H1 (cell line): ENCODE results near the gene RCE1. TPM values are rescaled to one million over a fixed set of nuclear protein-coding genes. Genes with fewer than 3 reads are reported as not detected.

ENCODE experiments used
- CTCF ChIA-PET: fragments of 300-600 bp; sonication (Branson Sonifier 250); formaldehyde crosslinking; loops from one replicate; lab custom pipeline; 2021; ENCODE audit not compliant: partially characterized antibody; lab: Charles Lee
- POLR2A ChIA-PET: fragments of 300-600 bp; sonication (Branson Sonifier 250); formaldehyde crosslinking; loops from one replicate; lab custom pipeline; 2021; ENCODE audit warnings: inconsistent platforms; ENCODE audit not compliant: partially characterized antibody; lab: Charles Lee
- DNase-seq, 2 experiments: peaks; one replicate each; pipeline versions ENCODE4 v3.0.0 to v3.0.0-alpha.2; 2010 to 2022; ENCODE audit warnings: low spot score in 2 of 2, low read depth in 1 of 2, mixed read lengths in 1 of 2
- FAIRE-seq: peaks from 2 replicates; lab custom pipeline; 2011; peaks lifted over from hg19 to GRCh38; lab: Jason Lieb, UNC
- H2AFZ ChIP-seq: 2 replicates; pipeline ENCODE4 v1.8.1; 2012; ENCODE audit warnings: low read length, inconsistent platforms
- H2AK5ac ChIP-seq: 2 replicates; pipeline ENCODE4 v1.6.1; 2013; ENCODE audit warnings: low read depth, low read length
- H2BK120ac ChIP-seq: replicated peaks from 2 replicates; pipeline ENCODE3; 2013; ENCODE audit warnings: low read depth, low read length, inconsistent platforms
- H2BK12ac ChIP-seq: 2 replicates; pipeline ENCODE4 v1.6.1; 2013; ENCODE audit warnings: low read depth, low read length
- H2BK15ac ChIP-seq: 2 replicates; pipeline ENCODE4 v1.6.1; 2013; ENCODE audit warnings: low read length
- H2BK20ac ChIP-seq: 2 replicates; pipeline ENCODE4 v1.6.1; 2013; ENCODE audit warnings: low read length
- H2BK5ac ChIP-seq: 2 replicates; pipeline ENCODE4 v1.6.1; 2013; ENCODE audit warnings: low read depth, low read length
- H3K14ac ChIP-seq: 2 replicates; pipeline ENCODE4 v1.6.1; 2013; ENCODE audit warnings: inconsistent platforms; ENCODE audit not compliant: insufficient read length
- H3K18ac ChIP-seq: 2 replicates; pipeline ENCODE4 v1.6.1; 2013; ENCODE audit warnings: low read length; ENCODE audit errors: extremely low read depth
- H3K23ac ChIP-seq: 2 replicates; pipeline ENCODE4 v1.6.1; 2013; ENCODE audit warnings: inconsistent platforms; ENCODE audit not compliant: insufficient read length
- H3K23me2 ChIP-seq: 2 replicates; pipeline ENCODE4 v1.6.1; 2013; ENCODE audit warnings: low read depth, low read length
- H3K27ac ChIP-seq: 2 replicates; pipeline ENCODE4 v1.6.1; 2011; ENCODE audit warnings: low read depth, low read length, inconsistent platforms
- H3K27me3 ChIP-seq, 4 experiments: replicated peaks in 1 of 4; 1 replicate in 1 of 4; 2 replicates in 3 of 4; pipeline versions ENCODE4 v1.6.1 to v1.8.1; 2011 to 2013; ENCODE audit warnings: low read length in 3 of 4, mild to moderate bottlenecking in 3 of 4, inconsistent platforms in 2 of 4, mixed read lengths in 2 of 4, moderate library complexity in 1 of 4; ENCODE audit not compliant: control insufficient read depth in 3 of 4, insufficient read depth in 3 of 4; ENCODE audit errors: extremely low read depth in 1 of 4
- H3K36me3 ChIP-seq, 4 experiments: 2 replicates each; pipeline versions ENCODE4 v1.6.1 to v1.8.1; 2011 to 2013; ENCODE audit warnings: mild to moderate bottlenecking in 4 of 4, low read length in 3 of 4, moderate library complexity in 2 of 4, control low read depth in 1 of 4, inconsistent platforms in 1 of 4; ENCODE audit not compliant: insufficient read depth in 4 of 4, control insufficient read depth in 2 of 4
- H3K4ac ChIP-seq: replicated peaks from 2 replicates; pipeline ENCODE3; 2013; ENCODE audit warnings: low read length, low read depth, mixed read lengths, inconsistent platforms; ENCODE audit not compliant: insufficient read length
- H3K4me1 ChIP-seq, 4 experiments: replicated peaks in 1 of 4; 1 replicate in 1 of 4; 2 replicates in 3 of 4; pipeline versions ENCODE4 v1.6.1 to v1.8.1; 2011 to 2013; ENCODE audit warnings: low read length in 3 of 4, inconsistent platforms in 2 of 4, mixed read lengths in 1 of 4; ENCODE audit not compliant: insufficient read depth in 4 of 4, control insufficient read depth in 3 of 4
- H3K4me2 ChIP-seq, 2 experiments: 2 replicates each; pipeline versions ENCODE4 v1.6.1 to v1.8.1; 2011 to 2013; ENCODE audit warnings: low read depth in 2 of 2, low read length in 2 of 2, control low read depth in 1 of 2, inconsistent platforms in 1 of 2, mild to moderate bottlenecking in 1 of 2; ENCODE audit not compliant: insufficient read depth in 1 of 2
- H3K4me3 ChIP-seq, 4 experiments: fragments of 200-600, 300-600 bp in 1 of 4; sonication (generic), shearing (Covaris generic), sonication (Bioruptor Twin) in 1 of 4; 2 replicates each; pipeline versions ENCODE4 v1.5.1 to v1.8.1; 2011 to 2016; ENCODE audit warnings: low read length in 4 of 4, low read depth in 3 of 4, control low read depth in 2 of 4, inconsistent platforms in 2 of 4, mild to moderate bottlenecking in 2 of 4, mixed read lengths in 1 of 4, moderate library complexity in 1 of 4; ENCODE audit not compliant: insufficient read depth in 2 of 4; ENCODE audit errors: extremely low read depth in 1 of 4
- H3K56ac ChIP-seq: replicated peaks from 2 replicates; pipeline ENCODE3; 2013; ENCODE audit warnings: low read depth, mild to moderate bottlenecking, mixed read lengths, low read length, inconsistent platforms; ENCODE audit not compliant: insufficient read length
- H3K79me1 ChIP-seq: 2 replicates; pipeline ENCODE4 v1.6.1; 2013; ENCODE audit warnings: low read depth, low read length, control low read depth
- H3K79me2 ChIP-seq, 2 experiments: 2 replicates each; pipeline versions ENCODE4 v1.6.1 to v1.8.1; 2012 to 2013; ENCODE audit warnings: low read length in 2 of 2, mild to moderate bottlenecking in 2 of 2, inconsistent platforms in 1 of 2; ENCODE audit not compliant: insufficient read depth in 2 of 2, control insufficient read depth in 1 of 2
- H3K9ac ChIP-seq, 4 experiments: replicated peaks in 1 of 4; 1 replicate in 1 of 4; 2 replicates in 3 of 4; pipeline versions ENCODE4 v1.6.1 to v1.8.1; 2011 to 2013; ENCODE audit warnings: low read depth in 3 of 4, low read length in 3 of 4, control low read depth in 2 of 4, mild to moderate bottlenecking in 2 of 4, moderate library complexity in 2 of 4, inconsistent platforms in 1 of 4; ENCODE audit errors: extremely low read depth in 1 of 4
- H3K9me3 ChIP-seq, 2 experiments: 2 replicates each; pipeline versions ENCODE4 v1.6.1 to v1.8.1; 2012 to 2013; ENCODE audit warnings: mild to moderate bottlenecking in 2 of 2, moderate library complexity in 2 of 2, control low read depth in 1 of 2, inconsistent platforms in 1 of 2, low read depth in 1 of 2, low read length in 1 of 2, mixed read lengths in 1 of 2; ENCODE audit not compliant: insufficient read depth in 2 of 2
- H4K20me1 ChIP-seq, 2 experiments: replicated peaks in 1 of 2; 2 replicates each; pipeline versions ENCODE3 to v1.8.1; 2011 to 2013; ENCODE audit warnings: inconsistent platforms in 2 of 2, low read length in 2 of 2, mild to moderate bottlenecking in 1 of 2; ENCODE audit not compliant: insufficient read depth in 2 of 2, control insufficient read depth in 1 of 2
- H4K5ac ChIP-seq: 2 replicates; pipeline ENCODE4 v1.6.1; 2013; ENCODE audit warnings: low read length, low read depth, mixed read lengths, inconsistent platforms; ENCODE audit not compliant: insufficient read length
- H4K8ac ChIP-seq: 2 replicates; pipeline ENCODE4 v1.8.0; 2013; ENCODE audit warnings: mild to moderate bottlenecking, moderate library complexity, low read length, inconsistent platforms; ENCODE audit not compliant: insufficient read depth; ENCODE audit errors: extremely low read depth
- H4K91ac ChIP-seq: replicated peaks from 2 replicates; pipeline ENCODE3; 2013; ENCODE audit warnings: low read length, mixed read lengths, inconsistent platforms; ENCODE audit not compliant: insufficient read length
- CBX5 ChIP-seq: fragments of 300-800, 300-1000 bp; sonication (generic); IDR thresholded peaks from 2 replicates; pipeline ENCODE4 v1.7.1; 2016; ENCODE audit warnings: antibody characterized with exemption, low read length, low read depth
- EZH2 ChIP-seq: fragments of 200-600 bp; sonication (generic); IDR thresholded peaks from 2 replicates; pipeline ENCODE4 v1.7.1; 2012; ENCODE audit warnings: low read depth, mild to moderate bottlenecking, moderate library complexity, low read length, inconsistent platforms; ENCODE audit not compliant: severe bottlenecking
- GABPA ChIP-seq: IDR thresholded peaks from 2 replicates; pipeline ENCODE4 v1.6.1; 2011; ENCODE audit warnings: mild to moderate bottlenecking, low read length, moderate library complexity, borderline replicate concordance; ENCODE audit not compliant: insufficient read depth
- JUN ChIP-seq: IDR thresholded peaks from 2 replicates; pipeline ENCODE4 v1.6.1; 2011; ENCODE audit warnings: low read depth, mild to moderate bottlenecking, improper control_type of control experiment, low read length
- KDM1A ChIP-seq: fragments of 200-600, 300-600 bp; sonication (generic); IDR thresholded peaks from 2 replicates; pipeline ENCODE4 v1.7.1; 2016; ENCODE audit warnings: mild to moderate bottlenecking, low read length, borderline replicate concordance
- RFX5 ChIP-seq: IDR thresholded peaks from 2 replicates; pipeline ENCODE4 v1.6.1; 2011; ENCODE audit warnings: low read depth, low read length, improper control_type of control experiment, borderline replicate concordance
- SRF ChIP-seq: IDR thresholded peaks from 2 replicates; pipeline ENCODE4 v1.6.1; 2011; ENCODE audit warnings: mild to moderate bottlenecking, low read depth, low read length, moderate library complexity
- SUZ12 ChIP-seq: fragments of 200-600 bp; sonication (generic); IDR thresholded peaks from 2 replicates; pipeline ENCODE4 v1.6.1; 2012; ENCODE audit warnings: mild to moderate bottlenecking, inconsistent platforms, low read length, moderate library complexity, mixed read lengths
- TAF7 ChIP-seq: optimal IDR thresholded peaks from 2 replicates; pipeline ENCODE3; 2011; ENCODE audit warnings: low read depth, mild to moderate bottlenecking, inconsistent platforms, low read length, moderate library complexity, borderline replicate concordance
- TBP ChIP-seq: IDR thresholded peaks from 2 replicates; pipeline ENCODE4 v1.6.1; 2011; ENCODE audit warnings: low read depth, low read length, improper control_type of control experiment
- TCF12 ChIP-seq: IDR thresholded peaks from 2 replicates; pipeline ENCODE4 v1.6.1; 2011; ENCODE audit warnings: low read depth, mild to moderate bottlenecking, low read length
- WGBS, 2 experiments: shearing (Covaris generic) in 1 of 2; methylation state at CpG; one replicate each; pipeline versions ENCODE4 v1.1.6 to v1.1.7; 2013 to 2015; ENCODE audit warnings: low lambda C conversion rate in 2 of 2, mixed read lengths in 2 of 2, inconsistent platforms in 1 of 2, low coverage in 1 of 2, missing lambda C conversion rate in 1 of 2; ENCODE audit not compliant: insufficient replicate concordance in 2 of 2, insufficient coverage in 1 of 2, insufficient read length in 1 of 2; ENCODE audit errors: extremely low coverage in 1 of 2, missing lambda C conversion rate in 1 of 2; 5-methylcytosine and 5-hydroxymethylcytosine counted together
- polyA plus RNA-seq, 7 experiments: library from polyadenylated mRNA; depleted of rRNA in 3 of 7; stranded (reverse) in 5 of 7; unstranded in 2 of 7; fragments of >200 nt in 5 of 7; fragments of 200-250 nt in 2 of 7; gene quantifications; 1 replicate in 5 of 7; 2 replicates in 1 of 7; 4 replicates in 1 of 7; pipeline versions ENCODE4 v1.2.1 to v1.2.3, GENCODE V29; 2011 to 2013; ENCODE audit warnings: missing spikeins in 2 of 7, mixed read lengths in 2 of 7
- total RNA-seq: library from RNA; stranded (reverse); fragmentation: NEBNext Ultra II Directional; extraction: Animal tissue kit (Norgen Biotek cat#: 25700); gene quantifications from 2 replicates; pipeline ENCODE4 v1.2.1, GENCODE V29; 2021
- TF ChIP-seq, protein P1 (sequence below): IDR thresholded peaks from 2 replicates; pipeline ENCODE4 v1.6.1; 2011; ENCODE audit warnings: low read depth, mild to moderate bottlenecking, low read length; ENCODE audit not compliant: insufficient read depth

RCE1 gene
- total and polyA plus RNA-seq, 2 of the 8 experiments (the other 6 are each of a cell fraction or from before 2014, with no cell fraction given): 35.8 to 84.8 TPM

DNA sequence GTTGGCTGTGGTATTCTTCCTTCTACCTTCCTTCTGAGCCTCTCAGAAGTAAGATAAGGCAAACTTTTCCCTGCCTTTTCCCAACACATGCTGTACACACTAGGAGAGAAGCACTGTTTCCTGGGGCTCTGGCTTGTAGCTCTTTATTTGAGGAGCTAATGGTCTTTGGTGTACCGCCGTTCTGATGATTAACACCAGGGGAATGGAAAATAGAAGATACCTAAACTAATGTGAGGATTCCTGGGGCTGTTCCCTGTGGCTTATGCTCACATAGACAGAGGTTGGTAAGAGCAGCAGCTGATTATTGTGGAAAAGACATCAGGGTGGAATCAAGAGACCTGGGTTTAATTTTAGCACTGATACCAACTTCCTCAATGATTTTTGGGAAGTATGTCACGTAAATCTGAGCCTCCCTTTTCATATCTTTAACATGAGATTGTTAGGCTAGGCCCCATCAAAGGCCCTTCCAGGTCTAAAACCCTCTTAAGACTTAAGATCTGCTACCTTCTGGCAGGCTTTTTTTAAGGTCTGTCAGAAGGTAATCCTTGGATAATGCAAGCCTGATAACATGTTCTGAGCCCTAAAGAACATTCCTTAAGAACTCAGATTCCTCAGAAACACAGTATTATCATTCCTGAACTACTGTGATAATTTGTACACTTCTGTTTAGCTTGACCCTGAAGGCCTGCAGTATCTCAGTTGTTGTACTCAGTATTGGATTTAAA is 24.8 kb upstream of the RCE1 start:
- POLR2A ChIA-PET: interaction anchor here (1.0 kb wide), 1 partner anchor 11 kb away, joined by 3 read pairs; no protein-coding TSS in a partner anchor
- no peak overlapping the region for H3K4ac ChIP-seq
- no peaks in the 10 kb centered on the region for H3K4me1 ChIP-seq
- TF ChIP-seq SRF (no peak), EZH2 (no peak), TAF7 (no peak), TBP (no peak), SUZ12 (no peak), RFX5 (no peak), KDM1A (no peak), GABPA (no peak), CBX5 (no peak), JUN (no peak), TCF12 (no peak)
- TF ChIP-seq, protein P1, sequence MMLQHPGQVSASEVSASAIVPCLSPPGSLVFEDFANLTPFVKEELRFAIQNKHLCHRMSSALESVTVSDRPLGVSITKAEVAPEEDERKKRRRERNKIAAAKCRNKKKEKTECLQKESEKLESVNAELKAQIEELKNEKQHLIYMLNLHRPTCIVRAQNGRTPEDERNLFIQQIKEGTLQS: no peak

More for the DNA sequence above, 24.8 kb upstream of the RCE1 start:
- FAIRE-seq (no peak), DNase-seq (no peak)
- Histone ChIP-seq H2AFZ (no peak overlapping the region), H3K79me1 (no peaks in the 10 kb centered on the region), H3K4me2 (no peak overlapping the region), H4K20me1 (no peaks in the 10 kb centered on the region), H3K23ac (no peak overlapping the region), H2AK5ac (no peak overlapping the region), H4K91ac (no peak overlapping the region), H3K9me3 (no peaks in the 10 kb centered on the region), H2BK5ac (no peak overlapping the region), H4K8ac (no peak overlapping the region), H3K27me3 (no peaks in the 10 kb centered on the region), H2BK15ac (no peak overlapping the region), H2BK120ac (no peak overlapping the region), H3K23me2 (no peaks in the 10 kb centered on the region), H3K4me3 (no peak overlapping the region), H3K27ac (no peak overlapping the region), H2BK20ac (no peak overlapping the region), H3K14ac (no peak overlapping the region), H3K36me3 (peaks cover 2 to 12% (median 3%) of the 10 kb centered on the region in 4 experiments; a peak in 4 of 8 replicates), H3K9ac (no peak overlapping the region), H3K18ac (no peak overlapping the region), H3K56ac (no peak overlapping the region), H3K79me2 (no peaks in the 10 kb centered on the region), H2BK12ac (no peak overlapping the region), H4K5ac (no peak overlapping the region)
- CTCF ChIA-PET: interaction anchor here (0.8 to 2.1 kb wide), 4 partner anchors 16 to 126 kb away, joined by 3 to 7 read pairs (median 6); no protein-coding TSS in a partner anchor
- 94% methylated on average over 3 of the region's 3 CpGs; no CpG with 5 or more reads in 1 of the 2 experiments for WGBS, 2 experiments
